Embryonic facial prominence (tissue), 1 donor: ENCODE data around the gene LMX1A.

Experiments
- DNase-seq: peaks from one replicate; pipeline ENCODE4 v3.0.0-alpha.2; 2016; ENCODE audit errors: extremely low spot score

The LMX1A gene

DNA sequence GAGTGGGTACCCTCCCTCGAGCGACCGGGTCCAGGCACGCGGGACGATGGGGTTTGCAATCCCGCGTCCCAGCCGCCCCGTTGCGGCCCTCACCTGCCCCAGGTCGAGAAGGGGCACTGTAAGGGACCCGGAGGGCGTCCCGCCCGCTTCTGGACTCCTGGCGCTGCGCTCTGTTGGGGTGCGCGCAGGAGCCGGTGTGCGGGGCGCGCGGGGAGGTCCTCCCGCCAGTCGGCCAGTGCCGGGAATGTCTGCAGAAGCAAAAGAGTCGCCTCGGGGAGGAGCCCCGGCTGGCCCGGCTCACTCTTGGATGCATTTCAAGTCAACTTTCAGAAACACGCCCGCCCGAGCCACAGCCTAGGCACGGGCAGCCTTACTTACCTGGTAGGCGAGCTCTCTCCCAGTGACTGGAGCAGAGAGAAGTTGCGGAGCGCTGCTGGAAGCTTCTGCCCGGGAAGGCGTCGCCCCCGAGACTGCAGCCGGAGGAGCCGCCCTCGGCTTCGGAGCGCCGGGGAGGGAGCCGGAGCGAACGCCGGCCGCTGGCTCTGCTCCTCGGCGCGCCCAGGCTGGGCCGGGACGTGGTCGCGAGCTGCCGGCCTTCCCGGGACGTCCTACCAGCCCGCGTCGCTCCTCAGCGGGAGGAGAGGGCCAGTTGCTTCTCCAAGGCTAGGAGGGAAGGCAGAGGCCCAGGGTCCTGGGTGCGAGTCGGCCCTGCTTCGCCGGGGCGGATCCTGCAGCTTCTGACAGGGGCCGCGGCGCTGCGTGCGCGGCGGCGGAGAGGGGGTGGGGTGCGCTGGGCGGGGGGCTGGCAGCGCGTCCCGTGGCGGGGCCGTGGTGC is at the start of gene LMX1A:
LMX1A (minus strand) TSS at position 739 of the 835 bp plus-strand sequence. CDS start 1,156 bp downstream, outside the sequence.
- DNase-seq, result no peak

DNA sequence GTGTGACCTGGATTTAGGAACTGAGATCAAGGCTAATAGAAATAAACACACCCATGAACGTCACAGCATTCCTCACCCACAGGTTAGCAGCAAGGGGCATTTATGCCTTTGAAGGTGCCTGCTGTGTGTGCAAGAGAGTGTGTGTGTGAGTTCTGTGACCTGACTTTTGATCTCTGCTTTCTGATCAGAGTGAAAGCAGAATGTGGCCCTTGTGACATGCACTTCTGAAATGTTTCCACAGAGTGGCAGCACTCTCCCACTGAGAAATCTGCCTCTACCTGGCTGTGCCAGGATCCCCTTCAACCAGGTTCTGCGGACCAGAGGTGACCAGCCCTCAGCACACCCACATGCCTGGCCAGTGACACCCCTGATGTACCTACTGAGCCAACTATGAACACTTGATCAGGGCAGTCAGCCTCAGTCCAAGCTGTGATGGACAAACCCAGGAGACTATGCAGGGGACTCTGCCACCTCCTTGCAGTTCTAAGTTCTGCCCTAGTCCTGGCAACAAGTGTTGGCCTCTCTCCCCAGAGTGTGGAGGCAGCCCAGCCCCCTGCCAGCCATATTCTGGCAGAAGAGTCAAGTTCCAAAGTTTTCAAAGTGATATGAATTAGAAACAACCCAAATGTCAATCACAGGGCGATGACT is 47.4 kb upstream of the LMX1A start:
- no peak for DNase-seq

- DNase-seq, result no peak
Observed at GRCh38 chr1:165402517-165403111, 46.1 kb upstream of the LMX1A start.

- DNase-seq, result no peak
Observed at GRCh38 chr1:165397944-165398343, 41.4 kb upstream of the LMX1A start.

GRCh38 chr1:165395901-165396300 is 39.4 kb upstream of the LMX1A start:
- DNase-seq, result no peak

DNA sequence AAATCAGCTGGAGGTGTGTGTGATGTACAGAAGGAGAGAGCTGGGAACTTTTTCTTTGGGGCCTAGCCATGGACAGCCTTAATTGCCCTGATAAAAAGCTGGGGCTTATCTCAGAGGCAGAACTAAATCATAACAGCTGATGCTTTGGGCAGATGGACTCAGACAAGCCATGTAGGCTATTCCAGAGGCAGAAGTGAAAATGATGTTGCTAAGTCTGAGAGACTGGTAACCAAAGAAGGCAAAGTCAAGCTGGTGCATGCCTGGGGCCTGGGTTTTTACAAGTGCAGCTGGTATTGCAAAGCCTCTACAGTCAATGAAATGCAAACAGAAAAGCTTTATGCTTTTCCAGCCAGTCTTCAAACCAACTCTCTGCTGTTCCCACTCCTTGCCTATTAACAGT is 39.0 kb upstream of the LMX1A start:
- no peak for DNase-seq

- peak; percentile 64 for DNase-seq
Observed at GRCh38 chr1:165392634-165393571, 36.4 kb upstream of the LMX1A start.

DNA sequence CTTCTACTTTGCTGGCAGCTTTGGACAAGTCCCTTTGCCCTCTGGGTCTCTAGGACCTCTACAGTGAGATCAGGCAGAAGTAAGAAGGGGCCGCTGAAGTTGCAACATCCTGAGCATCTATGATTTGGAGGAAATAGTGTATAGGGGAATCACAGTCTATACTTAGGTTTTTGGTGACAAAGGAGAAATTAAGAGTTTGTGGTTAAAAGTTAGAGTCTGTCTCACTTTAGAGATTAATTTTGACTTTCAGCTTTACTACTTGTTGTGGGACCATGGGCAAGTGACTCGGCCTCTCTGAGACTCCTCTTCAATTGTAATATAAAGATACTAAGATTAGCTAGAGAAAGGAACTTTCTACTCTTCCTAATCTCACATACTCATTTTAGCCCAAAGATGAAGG is 33.1 kb upstream of the LMX1A start:
- no peak for DNase-seq

DNA sequence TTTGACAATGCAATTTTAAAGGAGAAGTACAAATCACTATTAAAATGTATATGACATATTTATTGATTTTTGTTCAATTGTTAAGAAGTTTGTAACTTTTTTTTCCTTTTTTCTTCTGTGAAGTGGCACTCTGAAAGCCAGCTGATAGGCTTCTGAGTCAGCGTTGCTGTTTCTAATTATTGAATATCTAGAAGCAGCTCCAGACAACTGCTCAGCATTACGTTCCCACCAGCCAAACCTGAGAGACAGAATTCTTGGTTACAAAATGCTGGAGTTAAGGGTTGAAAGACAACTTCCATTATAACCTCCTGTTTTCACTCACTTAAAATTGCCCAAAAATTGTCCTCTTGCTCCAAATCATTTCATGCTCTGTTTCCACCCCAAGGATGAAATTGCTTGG is 31.4 kb upstream of the LMX1A start:
- DNase-seq, result no peak

DNA sequence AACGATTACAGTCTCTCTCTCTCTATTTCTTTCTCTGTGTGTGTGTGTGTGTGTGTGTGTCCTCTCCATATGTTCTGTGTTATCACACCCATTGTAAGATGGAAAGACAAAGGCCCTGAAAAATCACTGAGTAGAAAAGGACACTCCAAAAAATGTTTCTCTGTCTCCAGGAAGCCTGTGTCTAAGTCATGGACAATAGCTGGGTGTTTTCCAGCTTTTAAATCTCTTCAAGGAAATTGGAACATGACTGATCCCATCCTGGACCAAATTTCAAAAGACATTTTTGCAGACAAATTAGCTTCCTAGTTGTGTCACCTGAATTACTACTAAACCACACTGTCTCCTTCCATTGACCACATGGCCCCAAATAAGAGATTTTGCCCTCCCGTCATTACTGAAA is 31.0 kb upstream of the LMX1A start:
- no peak for DNase-seq

GRCh38 chr1:165383599-165384405 is 27.3 kb upstream of the LMX1A start:
- no peak for DNase-seq

- DNase-seq, result no peak
Observed at GRCh38 chr1:165383067-165383466, 26.6 kb upstream of the LMX1A start.

GRCh38 chr1:165381745-165382505 is 25.4 kb upstream of the LMX1A start:
- DNase-seq, result no peak

- no peak for DNase-seq
Observed at GRCh38 chr1:165376811-165377311, 20.3 kb upstream of the LMX1A start.

DNA sequence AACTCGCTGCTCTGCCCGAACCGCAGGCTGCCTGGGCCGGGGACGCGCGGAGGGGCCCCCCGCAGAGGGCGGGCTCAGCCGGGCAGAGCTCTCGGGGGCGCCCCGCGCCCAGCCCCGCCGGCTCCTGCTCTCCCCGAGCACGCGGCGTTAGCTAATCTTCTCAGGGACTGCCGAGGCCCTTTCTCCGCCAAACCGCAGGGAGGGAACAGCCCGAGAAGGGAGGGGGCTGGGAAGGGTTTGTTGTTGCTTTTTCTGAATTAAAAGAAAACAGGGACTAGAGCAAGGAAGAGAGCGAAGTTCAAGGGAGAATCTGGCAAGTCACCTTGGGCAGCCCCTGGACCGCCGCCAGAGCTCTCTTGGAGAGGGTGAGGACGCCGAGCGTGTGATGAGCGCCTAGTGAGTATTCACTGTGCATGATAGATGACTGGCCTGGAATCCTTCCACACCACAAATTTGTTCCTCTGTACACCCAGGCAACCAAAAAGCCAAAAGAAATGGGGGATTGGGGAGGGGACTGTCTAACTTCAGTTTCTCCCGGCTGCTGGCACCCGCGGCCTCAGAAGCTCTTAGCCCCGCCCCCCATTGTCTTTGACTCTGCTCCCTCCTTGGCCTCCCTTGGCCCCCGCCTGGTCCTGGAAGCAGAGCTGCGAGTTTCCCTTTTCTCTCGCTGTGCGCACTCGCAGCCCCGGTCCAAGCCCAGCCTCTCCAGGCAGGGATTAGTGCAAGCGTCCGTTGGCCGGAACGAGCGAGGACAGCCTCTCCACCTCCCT is 19.7 kb upstream of the LMX1A start:
- peak; percentile 75 for DNase-seq

- DNase-seq, result no peak
Observed at GRCh38 chr1:165375623-165376022, 19.1 kb upstream of the LMX1A start.

DNA sequence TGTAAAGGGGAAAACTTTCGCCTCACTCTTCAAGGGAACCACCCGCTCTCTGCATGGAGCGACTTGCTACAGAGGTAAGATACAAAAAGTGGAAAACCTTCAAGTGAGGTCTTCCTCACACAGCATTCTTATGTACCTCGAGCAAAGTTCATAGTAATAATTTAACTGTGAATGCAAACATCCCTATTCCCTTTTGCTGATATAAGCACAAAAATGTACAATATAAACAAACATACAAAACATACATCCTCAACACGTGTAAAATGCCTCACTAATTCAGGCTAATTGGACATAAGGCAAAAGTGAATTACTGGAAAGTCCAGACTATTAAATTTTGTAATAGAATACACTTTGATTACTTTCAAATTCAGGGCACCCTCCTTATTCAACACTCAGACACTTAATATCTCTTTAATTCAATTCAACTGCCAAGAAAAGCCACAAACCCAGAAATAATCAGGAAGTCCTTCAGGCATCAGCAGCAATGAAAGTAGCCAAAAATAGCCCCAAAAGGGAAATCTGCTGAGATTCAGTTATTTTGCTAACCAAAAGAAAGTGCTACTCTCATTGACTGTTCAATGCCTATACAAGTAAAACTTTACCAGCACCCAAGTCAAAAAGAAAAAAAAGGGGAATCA is 15.2 kb upstream of the LMX1A start:
- no peak for DNase-seq

GRCh38 chr1:165369255-165369848 is 12.8 kb upstream of the LMX1A start:
- DNase-seq, result no peak
